Suprapubic skin (tissue), 4 donors: Measurements from ENCODE around the gene RERE.

Experiments
- CTCF ChIP-seq, 2 donors: fragments of 200-600 bp in 1 of 2; fragments of 450-650 bp in 1 of 2; sonication (generic) in 1 of 2; IDR thresholded peaks; one replicate each; pipeline ENCODE4 v1.5.1; 2016 to 2019; ENCODE audit warnings: antibody characterized with exemption in 2 of 2, mild to moderate bottlenecking in 1 of 2, moderate library complexity in 1 of 2
- POLR2A ChIP-seq, 2 donors: fragments of 450-650 bp; IDR thresholded peaks; one replicate each; pipeline ENCODE4 v1.6.1; 2017; ENCODE audit warnings: antibody characterized with exemption in 2 of 2, mild to moderate bottlenecking in 2 of 2, moderate library complexity in 2 of 2
- POLR2AphosphoS5 ChIP-seq, 3 donors: sonication (generic); formaldehyde crosslinking; IDR thresholded peaks; one replicate each; pipeline ENCODE4 v1.6.1; 2017; ENCODE audit warnings: antibody characterized with exemption in 3 of 3

DNA sequence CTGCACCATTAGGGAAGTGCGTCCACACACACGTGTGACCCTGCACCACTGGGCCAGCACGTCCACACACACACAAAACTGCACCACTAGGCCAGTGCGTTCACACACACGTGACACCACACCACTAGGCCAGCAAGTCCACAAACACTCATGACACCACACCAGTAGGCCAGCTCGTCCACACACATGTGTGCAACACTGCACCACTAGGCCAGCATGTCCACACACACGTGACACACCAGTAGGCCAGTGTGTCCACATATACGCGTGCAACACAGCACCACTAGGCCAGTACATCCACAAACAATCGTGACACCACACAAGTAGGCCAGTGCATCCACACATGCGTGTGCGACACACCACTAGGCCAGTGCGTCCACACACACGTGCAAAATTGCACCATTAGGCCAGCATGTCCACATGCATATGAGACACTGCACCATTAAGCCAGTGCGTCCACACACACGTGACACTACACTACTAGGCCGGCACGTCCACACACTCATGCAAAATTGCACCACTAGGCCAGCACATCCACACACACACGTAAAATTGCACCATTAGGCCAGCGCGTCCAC, 264.5 kb downstream of the RERE start:
- TF ChIP-seq CTCF (IDR thresholded peaks at IDR 0.05) (no peak), POLR2A (IDR thresholded peaks at IDR 0.05) (no peak), POLR2AphosphoS5 (IDR thresholded peaks at IDR 0.05) (no peak)
